GM12878 (cell line): ENCODE results near the gene ZNF212. TPM values are rescaled to one million over a fixed set of nuclear protein-coding genes. Genes with fewer than 3 reads are reported as not detected.

Experiments
- ATAC-seq: fragments of 200-7000 bp; cut with Tn5 transposase; 3 replicates; pipeline ENCODE4 v1.9.1; 2020; ENCODE audit warnings: mild to moderate bottlenecking, moderate library complexity
- BruUV-seq: library from RNA; stranded (reverse); fragments of 400-500 nt; replicated peaks from 2 replicates; lab custom pipeline; 2021; lab: Mats Ljungman, UMichigan
- CTCF ChIA-PET: fragments of 300-600 bp; sonication (Branson Sonifier 250); formaldehyde crosslinking; extraction: SDS; loops from one replicate; lab custom pipeline; 2021; ENCODE audit warnings: inconsistent platforms; lab: Yijun Ruan, JAX
- POLR2A ChIA-PET: fragments of 350-600 bp; formaldehyde crosslinking; extraction: SDS; loops from one replicate; lab custom pipeline; 2021; ENCODE audit warnings: inconsistent platforms; lab: Charles Lee
- RAD21 ChIA-PET: fragments of 300-600 bp; sonication (Branson Sonifier 250); formaldehyde crosslinking; loops from one replicate; lab custom pipeline; 2023; ENCODE audit warnings: antibody characterized with exemption; ENCODE audit not compliant: unreplicated experiment; lab: Charles Lee
- SMC1A ChIA-PET: fragments of 300-600 bp; sonication (Branson Sonifier 250); formaldehyde crosslinking; loops from one replicate; lab custom pipeline; 2023; ENCODE audit not compliant: unreplicated experiment, uncharacterized antibody; lab: Charles Lee
- DNase-seq: peaks from one replicate; pipeline ENCODE4 v3.0.0-alpha.2; 2011; ENCODE audit warnings: low read depth, low spot score
- FAIRE-seq: peaks from 3 replicates; lab custom pipeline; 2011; peaks lifted over from hg19 to GRCh38; lab: Jason Lieb, UNC
- H2AFZ ChIP-seq: 2 replicates; pipeline ENCODE4 v1.6.0; 2011; ENCODE audit warnings: low read depth, low read length, control low read depth; ENCODE audit not compliant: control insufficient read depth
- H3K27ac ChIP-seq: 2 replicates; pipeline ENCODE4 v1.5.1; 2011; ENCODE audit warnings: control low read depth; ENCODE audit not compliant: control insufficient read depth, insufficient read depth
- H3K27me3 ChIP-seq, 2 experiments: replicated peaks in 1 of 2; 2 replicates each; pipeline versions ENCODE4 v1.6.0 to v1.6.1; 2011; ENCODE audit warnings: low read length in 1 of 2; ENCODE audit not compliant: control insufficient read depth in 2 of 2, insufficient read depth in 2 of 2
- H3K36me3 ChIP-seq, 2 experiments: 2 replicates each; pipeline ENCODE4 v1.5.1; 2011; ENCODE audit warnings: low read length in 1 of 2; ENCODE audit not compliant: control insufficient read depth in 2 of 2, insufficient read depth in 2 of 2
- H3K4me1 ChIP-seq: 2 replicates; pipeline ENCODE4 v1.6.1; 2011; ENCODE audit warnings: mild to moderate bottlenecking, low read length, moderate library complexity, mixed read lengths; ENCODE audit not compliant: control insufficient read depth, insufficient read depth
- H3K4me2 ChIP-seq: 2 replicates; pipeline ENCODE4 v1.6.0; 2011; ENCODE audit warnings: control low read depth; ENCODE audit not compliant: control insufficient read depth, insufficient read depth
- H3K4me3 ChIP-seq: fragments of 200-600 bp; sonication (generic); 2 replicates; pipeline ENCODE4 v1.5.1; 2016
- H3K79me2 ChIP-seq: 2 replicates; pipeline ENCODE4 v1.6.0; 2011; ENCODE audit warnings: low read length; ENCODE audit not compliant: control insufficient read depth, insufficient read depth
- H3K9ac ChIP-seq: 2 replicates; pipeline ENCODE4 v1.8.0; 2011; ENCODE audit warnings: low read length, control low read depth, mixed read lengths; ENCODE audit not compliant: control insufficient read depth, insufficient read depth
- H3K9me3 ChIP-seq: replicated peaks from 3 replicates; pipeline ENCODE4 v1.5.1; 2011; ENCODE audit warnings: mild to moderate bottlenecking, low read length; ENCODE audit not compliant: control insufficient read depth, insufficient read depth
- H4K20me1 ChIP-seq: 2 replicates; pipeline ENCODE4 v1.6.0; 2011; ENCODE audit not compliant: control insufficient read depth, insufficient read depth
- BACH1 ChIP-seq: fragments of 450-650 bp; IDR thresholded peaks from 2 replicates; pipeline ENCODE4 v1.6.1; 2017; ENCODE audit warnings: mild to moderate bottlenecking, borderline replicate concordance
- BCL11A ChIP-seq: IDR thresholded peaks from 2 replicates; pipeline ENCODE4 v1.6.1; 2011; ENCODE audit warnings: low read depth, low read length
- CTCF ChIP-seq, 3 experiments: IDR thresholded peaks in 2 of 3; conservative IDR thresholded peaks in 1 of 3; 2 replicates each; pipeline ENCODE4 v1.5.1; 2011; ENCODE audit warnings: low read depth in 3 of 3, low read length in 3 of 3, mild to moderate bottlenecking in 3 of 3, control low read depth in 2 of 3, moderate library complexity in 2 of 3, inconsistent platforms in 1 of 3, mixed read lengths in 1 of 3; ENCODE audit not compliant: control insufficient read depth in 2 of 3, insufficient read depth in 1 of 3; ENCODE audit errors: extremely low read depth in 1 of 3
- EP300 ChIP-seq, 2 experiments: fragments of 150-350 bp in 1 of 2; IDR thresholded peaks; 2 replicates each; pipeline ENCODE4 v1.6.1; 2011 to 2012; ENCODE audit warnings: low read depth in 2 of 2, low read length in 2 of 2, borderline replicate concordance in 1 of 2, improper control_type of control experiment in 1 of 2, inconsistent platforms in 1 of 2; ENCODE audit not compliant: control insufficient read depth in 1 of 2
- HDAC2 ChIP-seq: fragments of 200-600 bp; sonication (generic); IDR thresholded peaks from 2 replicates; pipeline ENCODE4 v1.6.1; 2017
- JUND ChIP-seq: IDR thresholded peaks from 2 replicates; pipeline ENCODE4 v1.6.1; 2012; ENCODE audit warnings: low read depth, mild to moderate bottlenecking, low read length, improper control_type of control experiment, moderate library complexity
- MTA2 ChIP-seq: fragments of 450-650 bp; IDR thresholded peaks from 2 replicates; pipeline ENCODE4 v1.6.1; 2016; ENCODE audit warnings: low read depth, mild to moderate bottlenecking, moderate library complexity
- NFIC ChIP-seq: IDR thresholded peaks from 2 replicates; pipeline ENCODE4 v1.6.1; 2012; ENCODE audit warnings: low read depth, mild to moderate bottlenecking, inconsistent platforms, low read length, moderate library complexity
- PAX8 ChIP-seq: fragments of 450-650 bp; IDR thresholded peaks from 2 replicates; pipeline ENCODE4 v1.6.1; 2017; ENCODE audit warnings: mild to moderate bottlenecking, moderate library complexity
- RAD21 ChIP-seq: IDR thresholded peaks from 2 replicates; pipeline ENCODE4 v1.6.1; 2011; ENCODE audit warnings: mild to moderate bottlenecking, low read depth, low read length, moderate library complexity; ENCODE audit not compliant: insufficient read depth
- RCOR1 ChIP-seq: conservative IDR thresholded peaks from 2 replicates; pipeline ENCODE4 v1.6.1; 2012; ENCODE audit warnings: low read depth, low read length, improper control_type of control experiment
- TAF1 ChIP-seq: IDR thresholded peaks from 2 replicates; pipeline ENCODE4 v1.6.1; 2011; ENCODE audit warnings: mild to moderate bottlenecking, low read depth, low read length, borderline replicate concordance
- USF2 ChIP-seq: IDR thresholded peaks from 2 replicates; pipeline ENCODE4 v1.6.1; 2011; ENCODE audit warnings: low read depth, low read length, improper control_type of control experiment, borderline replicate concordance
- ZBED1 ChIP-seq: IDR thresholded peaks from 2 replicates; pipeline ENCODE4 v1.6.1; 2016; ENCODE audit warnings: borderline replicate concordance
- ZNF217 ChIP-seq: fragments of 450-650 bp; IDR thresholded peaks from 2 replicates; pipeline ENCODE4 v1.6.1; 2017; ENCODE audit warnings: antibody characterized with exemption, mild to moderate bottlenecking
- ZNF592 ChIP-seq: fragments of 450-650 bp; IDR thresholded peaks from 2 replicates; pipeline ENCODE4 v1.6.1; 2017; ENCODE audit warnings: mild to moderate bottlenecking, moderate library complexity
- WGBS: methylation state at CpG from one replicate; pipeline ENCODE4 v1.1.6; 2016; ENCODE audit warnings: low lambda C conversion rate; ENCODE audit not compliant: insufficient replicate concordance, insufficient coverage; ENCODE audit errors: missing lambda C conversion rate; 5-methylcytosine and 5-hydroxymethylcytosine counted together
- in situ Hi-C: fragments of 300-500 bp; cut with MboI; formaldehyde crosslinking; loops from 9 replicates; pipeline ENCODE4 v1.14.3; 2018; ENCODE audit warnings: mixed read lengths
- intact Hi-C: fragments of 100-400 bp; cut with micrococcal nuclease; formaldehyde crosslinking; loops from one replicate; pipeline ENCODE4 v1.14.2; 2022; ENCODE audit not compliant: unreplicated experiment
- polyA plus RNA-seq, 11 experiments: library from polyadenylated mRNA; depleted of rRNA in 4 of 11; unstranded in 6 of 11; stranded (reverse) in 5 of 11; fragments of >200 nt; fragmentation: Nextera tagmentation in 4 of 11; fragmentation: Illumina TruSeq in 1 of 11; extraction: Ambion mirVana in 4 of 11; extraction: Trizol in 1 of 11; gene quantifications; 1 replicate in 1 of 11; 2 replicates in 10 of 11; pipeline versions ENCODE4 v1.2.1 to v1.2.3, GENCODE V29; 2011 to 2016; ENCODE audit warnings: inconsistent platforms in 2 of 11, missing spikeins in 2 of 11, low read depth in 1 of 11
- total RNA-seq, 4 experiments: library from RNA; depleted of rRNA in 3 of 4; stranded (reverse); fragments of >200 nt in 3 of 4; fragmentation: Illumina TruSeq in 1 of 4; extraction: Trizol in 1 of 4; gene quantifications; 2 replicates each; pipeline versions ENCODE4 v1.2.1 to v1.2.3, GENCODE V29; 2013 to 2021

The ZNF212 gene
- total and polyA plus RNA-seq, 10 of the 15 experiments (the other 5 are each of a cell fraction or from before 2014, with no cell fraction given) = 1.2 to 11.6 (median 5.4) TPM

GRCh38 chr7:149294634-149295480 is 55.4 kb downstream of the ZNF212 start:
- in situ Hi-C loops = no loop called here
- no peak overlapping the region for H3K4me3 ChIP-seq
- no peaks in the 10 kb centered on the region; the same call in 2 of the 3 replicates for H3K9me3 ChIP-seq
- H3K9ac ChIP-seq = no peak overlapping the region
- H4K20me1 ChIP-seq = no peaks in the 10 kb centered on the region
- ChIA-PET CTCF (no interaction called here), POLR2A (no interaction called here), SMC1A (no interaction called here), RAD21 (no interaction called here)
- ATAC-seq = no peak
- 89% methylated on average over 55 of the region's 55 CpGs for WGBS
- H3K27me3 ChIP-seq = no peaks in the 10 kb centered on the region
- H3K4me2 ChIP-seq = no peak overlapping the region
- BruUV-seq = no TSS peak
- H3K79me2 ChIP-seq = no peaks in the 10 kb centered on the region
- peaks cover 0 to 1% of the 10 kb centered on the region in 2 experiments; a peak in 1 of 4 replicates for H3K36me3 ChIP-seq
- TF ChIP-seq USF2 = no peak
- no peak for TF ChIP-seq CTCF (IDR thresholded peaks at IDR 0.05 in 2 of 3, conservative IDR thresholded peaks at IDR 0.05 in 1 of 3; ENCODE audit: control insufficient read depth in 2 of 3, extremely low read depth in 1 of 3, insufficient read depth in 1 of 3, low read depth in 3 of 3, low read length in 3 of 3)
- TF ChIP-seq BACH1 = no peak
- TF ChIP-seq EP300 (IDR thresholded peaks at IDR 0.05; ENCODE audit: borderline replicate concordance in 1 of 2, control insufficient read depth in 1 of 2, low read depth in 2 of 2, low read length in 2 of 2) = no peak
- TF ChIP-seq ZNF217 = no peak
- TF ChIP-seq ZBED1 = no peak
- no peak for TF ChIP-seq PAX8
- no peak for TF ChIP-seq RAD21
- no peak for TF ChIP-seq NFIC
- no peak for TF ChIP-seq BCL11A
- TF ChIP-seq RCOR1 = no peak
- no peak for TF ChIP-seq JUND
- TF ChIP-seq MTA2 = no peak
- TF ChIP-seq HDAC2 = no peak
- no peak for TF ChIP-seq ZNF592
- TF ChIP-seq TAF1 = no peak
- no peak for DNase-seq
- FAIRE-seq = no peak
- no peak overlapping the region for H2AFZ ChIP-seq
- H3K27ac ChIP-seq = no peak overlapping the region
- intact Hi-C loops = no loop called here
- H3K4me1 ChIP-seq = no peaks in the 10 kb centered on the region
